ENCODE results near the gene MSRB2.
"Not testable (repeated sequence)": the region's sequence is repeated elsewhere in the genome, so short reads cannot be mapped to it uniquely, and the experiment has no call there.

The MSRB2 gene

DNA sequence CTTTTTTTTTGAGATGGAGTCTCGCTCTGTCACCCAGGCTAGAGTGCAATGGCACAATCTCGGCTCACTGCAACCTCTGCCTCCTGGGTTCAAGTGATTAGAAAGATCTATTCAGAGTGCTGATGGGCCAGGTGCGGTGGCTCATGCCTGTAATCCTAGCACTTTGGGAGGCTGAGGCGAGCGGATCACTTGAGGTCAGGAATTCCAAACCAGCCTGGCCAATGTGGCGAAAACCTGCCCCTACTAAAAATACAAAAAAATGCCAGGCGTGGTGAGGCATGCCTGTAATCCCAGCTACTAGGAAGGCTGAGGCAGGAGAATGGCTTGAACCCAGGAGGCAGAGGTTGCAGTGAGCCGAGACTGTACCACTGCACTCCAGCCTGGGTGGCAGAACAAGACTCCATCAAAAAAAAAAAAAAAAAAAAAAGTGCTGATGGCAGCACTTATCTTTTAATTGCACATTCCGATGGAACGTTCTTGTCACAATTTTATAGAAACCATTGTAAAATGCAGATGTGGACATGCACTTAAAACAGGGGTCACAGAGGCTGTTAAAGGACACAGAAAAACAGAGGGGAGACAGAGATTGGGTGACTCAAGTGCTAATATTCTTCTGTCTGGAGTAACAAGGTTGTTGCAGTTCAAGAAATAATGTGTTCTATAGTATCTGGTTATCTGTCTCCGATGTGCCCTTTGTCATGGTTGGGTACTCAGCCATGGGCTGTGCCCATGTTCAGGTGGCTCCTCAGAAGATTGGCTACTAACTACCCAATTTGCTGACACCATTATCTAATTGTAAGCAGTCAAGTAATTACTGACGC lies 25.1 kb upstream of the MSRB2 start:
- DNase-seq = not testable (repeated sequence)

DNA sequence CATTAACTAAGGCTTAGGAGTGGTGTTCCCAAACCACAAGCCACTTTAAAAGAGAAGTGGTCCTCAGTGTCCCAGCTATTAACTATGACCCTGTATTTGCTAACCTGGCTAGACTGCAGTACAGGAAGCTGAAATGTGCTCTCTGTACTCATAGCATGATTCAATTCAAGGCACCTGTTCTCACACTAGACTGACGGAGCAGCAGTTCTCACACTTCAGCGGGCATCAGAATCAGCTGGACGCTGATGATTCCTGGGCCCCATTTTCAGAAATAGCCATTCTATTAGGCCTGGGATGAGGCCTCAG lies 24.5 kb upstream of the MSRB2 start:
- no peak for DNase-seq

DNA sequence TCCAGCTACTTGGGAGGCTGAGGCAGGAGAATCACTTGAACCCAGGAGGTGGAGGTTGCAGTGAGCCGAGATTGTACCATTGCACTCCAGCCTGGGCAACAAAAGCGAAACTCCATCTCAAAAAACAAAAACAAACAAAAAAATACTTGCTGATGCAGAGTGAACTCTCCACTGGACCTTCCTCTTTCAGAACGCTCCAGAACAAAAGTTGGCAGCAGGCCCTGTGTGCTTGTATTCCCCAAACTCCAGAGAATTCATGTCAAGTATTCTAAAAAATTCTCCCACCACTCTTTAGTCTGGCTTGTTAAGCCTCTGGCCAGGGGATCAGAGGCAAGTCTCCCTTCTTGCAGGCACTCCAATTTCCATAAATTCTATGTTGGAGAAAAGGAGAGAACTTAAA lies 22.8 kb upstream of the MSRB2 start:
- not testable (repeated sequence) for DNase-seq

GRCh38 chr10:23073527-23073926 lies 21.9 kb upstream of the MSRB2 start:
- DNase-seq = no peak

GRCh38 chr10:23075672-23076071 lies 19.7 kb upstream of the MSRB2 start:
- no peak for DNase-seq

GRCh38 chr10:23078114-23078513 lies 17.3 kb upstream of the MSRB2 start:
- no peak for DNase-seq

DNA sequence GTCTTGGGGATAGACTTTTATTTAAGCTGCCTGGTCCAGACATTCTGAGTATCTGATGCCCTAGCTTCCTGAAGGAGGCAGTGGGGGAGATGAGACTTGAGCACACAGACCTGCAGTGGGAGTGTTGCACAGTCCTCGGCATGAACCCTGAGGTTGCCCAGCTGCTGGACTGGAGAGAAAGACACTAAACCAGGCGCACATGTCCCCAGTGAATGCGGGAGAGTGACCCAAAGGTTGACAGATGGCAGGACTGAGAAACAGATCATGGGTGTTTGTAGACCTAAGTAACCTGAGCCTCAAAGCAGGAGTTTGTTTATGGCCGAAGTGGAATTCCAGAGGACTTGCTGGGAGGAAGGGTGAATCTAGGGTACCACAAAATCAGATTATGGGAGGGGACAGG lies 15.7 kb upstream of the MSRB2 start:
- DNase-seq = no peak

DNA sequence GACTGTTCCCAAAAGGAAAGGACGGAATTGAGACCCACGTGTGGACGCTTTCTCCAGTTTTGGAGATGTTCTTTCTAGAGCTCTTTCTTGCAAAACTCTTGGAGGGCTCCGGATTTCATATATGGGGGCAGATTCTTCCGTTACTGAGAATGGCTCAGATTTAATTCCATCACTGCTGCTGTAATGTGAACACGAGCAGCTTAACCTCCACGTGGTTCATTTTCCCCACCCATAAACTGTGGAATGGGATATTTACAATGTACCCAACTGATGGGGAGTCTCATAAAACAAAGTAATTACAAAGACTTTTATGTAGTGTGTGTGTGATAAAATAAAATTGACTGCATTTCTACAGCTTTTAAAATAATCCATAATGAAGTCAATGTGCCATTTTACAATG lies 15.1 kb upstream of the MSRB2 start:
- no peak for DNase-seq

DNA sequence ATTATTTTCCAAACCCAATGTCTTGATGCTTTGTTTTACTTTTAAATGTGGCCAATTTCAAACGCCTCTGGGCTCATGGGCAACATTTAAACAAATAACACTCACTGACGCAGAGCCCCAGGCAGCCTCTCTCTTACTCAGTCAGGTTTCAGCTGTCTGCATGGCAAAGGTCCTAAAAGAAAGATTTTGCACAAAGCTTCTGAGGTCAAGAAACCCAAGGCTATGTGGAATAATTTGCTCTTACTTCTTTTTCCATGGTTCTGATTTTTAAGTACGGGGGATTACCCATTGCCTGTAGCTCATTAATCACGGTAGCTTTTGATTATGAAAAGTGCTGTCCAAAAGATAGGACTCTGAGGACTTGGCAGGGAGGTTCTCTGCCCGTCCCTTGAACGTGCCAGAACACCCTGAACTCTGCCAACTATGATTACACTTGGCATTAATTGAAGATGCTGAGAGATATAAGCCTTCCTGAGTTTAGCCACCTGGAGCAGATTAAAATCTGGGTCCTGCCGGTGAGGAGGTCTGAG lies 14.1 kb upstream of the MSRB2 start:
- DNase-seq = no peak

- no peak for DNase-seq
These were observed 13.5 kb upstream of the MSRB2 start for GRCh38 chr10:23081891-23082290.

- DNase-seq = no peak
These were observed 6.8 kb upstream of the MSRB2 start for GRCh38 chr10:23088609-23089008.

DNA sequence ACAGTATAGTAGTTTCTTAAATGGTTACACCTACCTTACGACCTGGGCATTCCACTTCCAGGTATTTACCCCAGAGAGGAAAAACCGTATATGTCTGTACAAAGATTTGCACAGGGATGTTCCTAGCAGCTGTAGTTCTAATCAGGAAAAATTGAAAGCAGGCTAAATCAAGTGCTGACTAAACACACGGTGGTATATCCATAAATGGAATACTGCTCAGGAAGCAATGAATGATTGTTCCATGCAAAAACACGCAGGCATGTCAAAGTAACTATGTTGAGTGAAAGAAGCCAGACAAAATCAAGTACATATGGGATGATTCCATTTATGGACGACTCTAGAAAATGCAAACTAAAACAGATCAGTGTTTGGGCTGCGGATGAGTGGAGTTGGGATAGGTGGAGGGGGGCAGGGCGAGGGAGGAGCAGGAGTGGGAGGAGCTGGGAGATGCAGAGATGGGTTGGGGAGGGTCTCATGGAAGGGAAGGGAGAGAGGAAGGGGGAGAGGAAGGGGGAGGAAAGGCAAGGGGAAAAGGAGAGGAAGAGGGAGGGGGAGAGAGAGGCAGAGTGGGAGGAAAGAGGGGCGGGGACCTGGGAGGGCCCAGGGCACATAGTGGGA lies 484 bp upstream of the MSRB2 start:
- DNase-seq = peak; percentile 24

- DNase-seq = peak; percentile 40
These were observed 805 bp downstream of the MSRB2 start for GRCh38 chr10:23095966-23096801.

GRCh38 chr10:23096802-23097549 lies 1.6 kb downstream of the MSRB2 start:
- peak; percentile 2 for DNase-seq

GRCh38 chr10:23099079-23099478 lies 3.7 kb downstream of the MSRB2 start:
- DNase-seq = no peak

GRCh38 chr10:23099816-23100215 lies 4.4 kb downstream of the MSRB2 start:
- no peak for DNase-seq

DNA sequence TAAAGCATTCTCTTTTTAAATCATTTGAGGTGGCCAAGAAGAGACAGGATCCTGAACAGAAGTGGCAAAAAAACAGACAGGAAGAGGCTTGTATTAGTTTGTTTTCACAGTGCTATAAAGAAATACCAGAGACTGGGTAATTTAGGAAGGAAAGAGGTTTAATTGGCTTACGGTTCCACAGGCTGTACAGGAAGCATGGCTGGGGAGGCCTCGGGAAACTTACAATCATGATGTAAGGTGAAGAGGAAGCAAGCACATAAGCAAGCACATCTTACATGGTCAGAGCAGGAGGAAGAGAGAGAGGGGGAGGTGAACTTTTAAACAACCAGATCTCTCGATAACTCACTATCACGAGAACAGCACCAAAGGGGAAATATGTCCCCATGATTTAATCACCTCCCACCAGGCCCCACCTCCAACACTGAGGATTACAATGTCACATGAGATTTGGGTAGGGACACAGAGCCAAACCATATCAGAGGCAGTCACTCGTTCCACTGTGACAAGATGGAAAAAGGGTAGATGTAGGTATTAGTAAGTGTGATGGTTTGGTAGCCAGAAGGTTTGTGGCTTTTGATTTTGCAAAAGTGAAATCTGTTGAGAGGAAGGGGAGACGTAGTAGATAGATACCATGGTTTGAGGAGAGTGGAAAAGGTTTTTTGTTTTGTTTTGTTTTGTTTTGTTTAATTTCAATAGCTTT lies 5.1 kb downstream of the MSRB2 start:
- DNase-seq = no peak

GRCh38 chr10:23106331-23107072 lies 11.1 kb downstream of the MSRB2 start:
- no peak for DNase-seq

DNA sequence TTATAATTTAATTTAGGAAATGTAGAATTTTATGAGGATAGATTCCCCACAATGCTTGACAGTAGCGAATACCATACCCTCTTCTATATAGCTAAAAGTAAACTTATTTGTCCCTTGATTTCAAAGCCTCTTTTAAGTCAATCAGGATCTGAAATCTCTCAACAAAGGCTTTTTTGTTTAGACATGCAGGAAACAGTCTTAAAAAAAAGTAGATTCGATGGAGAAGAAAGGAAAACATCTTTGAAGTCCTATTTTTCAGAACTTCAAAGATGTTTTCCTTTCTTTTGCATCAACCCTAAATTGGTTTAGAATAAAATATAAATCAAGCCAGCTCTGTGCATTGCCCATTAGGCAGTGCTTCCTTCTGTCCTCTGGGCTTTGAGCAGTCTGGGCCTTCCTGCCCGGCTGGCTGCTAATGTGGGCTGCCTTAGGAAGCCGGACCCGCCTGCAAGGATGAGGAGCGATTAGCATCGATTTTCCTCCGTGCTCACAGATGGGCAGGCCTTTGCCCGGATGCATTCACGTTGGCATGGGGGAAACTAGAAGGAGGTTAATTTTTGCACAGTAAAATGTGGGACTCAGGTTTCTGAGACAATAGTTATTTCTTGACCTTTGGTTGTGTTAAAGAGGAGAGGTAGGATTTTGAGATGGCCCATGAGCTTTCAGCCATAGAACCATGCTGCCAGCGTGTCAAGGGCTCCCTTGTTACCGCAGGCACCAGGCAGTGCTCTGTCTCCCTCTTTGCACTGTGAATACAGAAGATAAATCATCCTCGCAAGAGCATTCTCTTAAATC lies 15.5 kb downstream of the MSRB2 start:
- DNase-seq = no peak

DNA sequence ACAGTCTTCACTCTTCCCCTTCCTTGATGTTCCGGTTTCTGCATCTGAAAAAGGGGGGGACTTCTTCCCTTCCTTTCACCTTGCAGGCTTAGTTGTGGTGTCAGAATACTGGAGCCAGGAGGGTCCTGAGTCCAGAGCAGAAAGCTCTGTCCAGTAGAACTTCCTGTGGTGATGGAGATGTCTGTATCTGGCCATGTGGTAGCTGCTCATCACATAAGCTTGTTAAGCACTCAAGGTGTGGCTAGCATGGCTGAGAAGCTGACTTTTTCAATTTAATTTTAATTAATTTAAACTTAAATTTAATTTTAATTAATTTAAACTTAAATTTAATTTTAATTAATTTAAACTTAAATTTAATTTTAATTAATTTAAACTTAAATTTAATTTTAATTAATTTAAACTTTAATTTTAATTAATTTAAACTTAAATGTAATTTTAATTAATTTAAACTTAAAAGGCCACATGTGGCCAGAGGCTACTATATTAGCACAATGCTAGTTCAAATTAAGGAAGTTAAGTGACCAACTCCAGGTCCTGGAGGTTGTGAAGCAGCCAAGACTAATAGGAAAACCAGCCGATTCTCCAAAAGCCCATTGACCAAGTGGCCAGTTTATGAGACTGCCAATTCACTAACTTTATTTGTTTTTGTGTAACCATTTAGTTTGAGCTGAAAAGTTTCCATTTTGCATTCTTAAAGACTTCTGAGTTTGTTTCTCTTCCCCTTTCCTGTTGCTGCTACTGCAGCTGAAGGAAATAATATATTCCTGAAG lies 16.3 kb downstream of the MSRB2 start:
- no peak for DNase-seq
